Measurements from ENCODE around the gene ANKS1B.

Gene ANKS1B

GRCh38 chr12:99981639-99982190 lies 3.0 kb downstream of the ANKS1B start:
- TF ChIP-seq TCF12 (IDR thresholded peaks at IDR 0.05; ENCODE audit: low read depth) (no peak), CREB1 (IDR thresholded peaks at IDR 0.05; ENCODE audit: low read depth) (no peak), ZBTB7A (IDR thresholded peaks at IDR 0.05; ENCODE audit: low read depth) (no peak), EGR1 (IDR thresholded peaks at IDR 0.05) (no peak), YY1 (IDR thresholded peaks at IDR 0.05; ENCODE audit: low read depth) (no peak), MAX (IDR thresholded peaks at IDR 0.05) (no peak)
- TF ChIP-seq, protein P1, sequence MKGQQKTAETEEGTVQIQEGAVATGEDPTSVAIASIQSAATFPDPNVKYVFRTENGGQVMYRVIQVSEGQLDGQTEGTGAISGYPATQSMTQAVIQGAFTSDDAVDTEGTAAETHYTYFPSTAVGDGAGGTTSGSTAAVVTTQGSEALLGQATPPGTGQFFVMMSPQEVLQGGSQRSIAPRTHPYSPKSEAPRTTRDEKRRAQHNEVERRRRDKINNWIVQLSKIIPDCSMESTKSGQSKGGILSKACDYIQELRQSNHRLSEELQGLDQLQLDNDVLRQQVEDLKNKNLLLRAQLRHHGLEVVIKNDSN (IDR thresholded peaks at IDR 0.05) = no peak
- TF ChIP-seq, protein P2, sequence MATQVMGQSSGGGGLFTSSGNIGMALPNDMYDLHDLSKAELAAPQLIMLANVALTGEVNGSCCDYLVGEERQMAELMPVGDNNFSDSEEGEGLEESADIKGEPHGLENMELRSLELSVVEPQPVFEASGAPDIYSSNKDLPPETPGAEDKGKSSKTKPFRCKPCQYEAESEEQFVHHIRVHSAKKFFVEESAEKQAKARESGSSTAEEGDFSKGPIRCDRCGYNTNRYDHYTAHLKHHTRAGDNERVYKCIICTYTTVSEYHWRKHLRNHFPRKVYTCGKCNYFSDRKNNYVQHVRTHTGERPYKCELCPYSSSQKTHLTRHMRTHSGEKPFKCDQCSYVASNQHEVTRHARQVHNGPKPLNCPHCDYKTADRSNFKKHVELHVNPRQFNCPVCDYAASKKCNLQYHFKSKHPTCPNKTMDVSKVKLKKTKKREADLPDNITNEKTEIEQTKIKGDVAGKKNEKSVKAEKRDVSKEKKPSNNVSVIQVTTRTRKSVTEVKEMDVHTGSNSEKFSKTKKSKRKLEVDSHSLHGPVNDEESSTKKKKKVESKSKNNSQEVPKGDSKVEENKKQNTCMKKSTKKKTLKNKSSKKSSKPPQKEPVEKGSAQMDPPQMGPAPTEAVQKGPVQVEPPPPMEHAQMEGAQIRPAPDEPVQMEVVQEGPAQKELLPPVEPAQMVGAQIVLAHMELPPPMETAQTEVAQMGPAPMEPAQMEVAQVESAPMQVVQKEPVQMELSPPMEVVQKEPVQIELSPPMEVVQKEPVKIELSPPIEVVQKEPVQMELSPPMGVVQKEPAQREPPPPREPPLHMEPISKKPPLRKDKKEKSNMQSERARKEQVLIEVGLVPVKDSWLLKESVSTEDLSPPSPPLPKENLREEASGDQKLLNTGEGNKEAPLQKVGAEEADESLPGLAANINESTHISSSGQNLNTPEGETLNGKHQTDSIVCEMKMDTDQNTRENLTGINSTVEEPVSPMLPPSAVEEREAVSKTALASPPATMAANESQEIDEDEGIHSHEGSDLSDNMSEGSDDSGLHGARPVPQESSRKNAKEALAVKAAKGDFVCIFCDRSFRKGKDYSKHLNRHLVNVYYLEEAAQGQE (IDR thresholded peaks at IDR 0.05; ENCODE audit: low read depth) = no peak

DNA sequence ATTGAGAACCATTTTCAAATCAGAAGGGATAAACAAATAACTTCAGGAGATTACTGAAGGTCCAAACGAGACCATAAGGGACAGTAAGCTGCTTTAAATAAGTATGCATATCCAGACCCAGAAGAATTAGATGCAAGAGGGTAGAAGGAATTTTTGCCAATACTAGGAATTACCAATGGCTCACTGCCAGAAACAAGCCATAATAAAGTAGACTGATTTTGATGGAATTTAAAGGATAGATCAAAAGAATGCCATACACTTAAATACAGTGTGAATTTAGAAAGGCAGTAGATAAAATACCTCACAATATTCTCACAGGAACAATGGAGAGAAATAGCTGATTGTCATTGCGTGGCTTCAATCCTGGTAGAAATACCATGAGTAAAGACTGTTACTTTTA lies 5.3 kb downstream of the ANKS1B start:
- TF ChIP-seq, protein P2 (IDR thresholded peaks at IDR 0.05; ENCODE audit: low read depth) = no peak
- TF ChIP-seq YY1 (IDR thresholded peaks at IDR 0.05; ENCODE audit: low read depth) (no peak), RAD21 (IDR thresholded peaks at IDR 0.05; ENCODE audit: low read depth) (no peak), EGR1 (IDR thresholded peaks at IDR 0.05) (no peak), FOXM1 (IDR thresholded peaks at IDR 0.05; ENCODE audit: borderline replicate concordance, low read depth) (no peak), TEAD4 (IDR thresholded peaks at IDR 0.05) (no peak), ZBTB7A (IDR thresholded peaks at IDR 0.05; ENCODE audit: low read depth) (no peak), TCF12 (IDR thresholded peaks at IDR 0.05; ENCODE audit: low read depth) (no peak), MAX (IDR thresholded peaks at IDR 0.05) (no peak)
- TF ChIP-seq, protein P1 (IDR thresholded peaks at IDR 0.05) = no peak

DNA sequence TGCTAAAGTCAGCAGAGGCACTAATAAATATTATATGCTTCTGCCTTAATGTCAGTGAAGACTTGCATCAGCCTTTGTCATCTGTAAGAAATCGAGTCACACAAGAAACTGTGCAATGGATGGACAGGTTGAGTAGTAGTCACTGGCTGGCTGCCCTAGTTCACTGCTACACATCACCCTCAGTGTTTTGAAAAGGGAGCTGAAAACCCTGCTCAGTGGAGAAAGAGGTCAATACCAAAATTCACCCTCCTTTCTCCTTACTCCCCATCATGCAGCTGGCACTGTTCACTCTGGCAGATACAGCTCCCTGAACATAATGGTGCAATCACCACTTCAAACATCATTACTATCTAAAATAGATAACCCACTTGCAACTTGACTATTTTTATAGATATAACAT lies 6.6 kb downstream of the ANKS1B start:
- TF ChIP-seq RAD21 (IDR thresholded peaks at IDR 0.05; ENCODE audit: low read depth) = no peak
- TF ChIP-seq TEAD4 (IDR thresholded peaks at IDR 0.05) = no peak
- no peak for TF ChIP-seq EP300 (IDR thresholded peaks at IDR 0.05; ENCODE audit: borderline replicate concordance)
- no peak for TF ChIP-seq CREB1 (IDR thresholded peaks at IDR 0.05; ENCODE audit: low read depth)
- TF ChIP-seq YY1 (IDR thresholded peaks at IDR 0.05; ENCODE audit: low read depth) = no peak
- TF ChIP-seq TCF12 (IDR thresholded peaks at IDR 0.05; ENCODE audit: low read depth) = no peak
- no peak for TF ChIP-seq TAF1 (IDR thresholded peaks at IDR 0.05; ENCODE audit: low read depth)
- no peak for TF ChIP-seq CEBPB (IDR thresholded peaks at IDR 0.05)
- TF ChIP-seq NFIC (IDR thresholded peaks at IDR 0.05) = no peak
- TF ChIP-seq, protein P1 (IDR thresholded peaks at IDR 0.05) = no peak
- TF ChIP-seq ZBTB7A (IDR thresholded peaks at IDR 0.05; ENCODE audit: low read depth) = no peak
- TF ChIP-seq EGR1 (IDR thresholded peaks at IDR 0.05) = no peak
- TF ChIP-seq, protein P2 (IDR thresholded peaks at IDR 0.05; ENCODE audit: low read depth) = no peak
- no peak for TF ChIP-seq MAX (IDR thresholded peaks at IDR 0.05)
- TF ChIP-seq FOXM1 (IDR thresholded peaks at IDR 0.05; ENCODE audit: borderline replicate concordance, low read depth) = no peak

DNA sequence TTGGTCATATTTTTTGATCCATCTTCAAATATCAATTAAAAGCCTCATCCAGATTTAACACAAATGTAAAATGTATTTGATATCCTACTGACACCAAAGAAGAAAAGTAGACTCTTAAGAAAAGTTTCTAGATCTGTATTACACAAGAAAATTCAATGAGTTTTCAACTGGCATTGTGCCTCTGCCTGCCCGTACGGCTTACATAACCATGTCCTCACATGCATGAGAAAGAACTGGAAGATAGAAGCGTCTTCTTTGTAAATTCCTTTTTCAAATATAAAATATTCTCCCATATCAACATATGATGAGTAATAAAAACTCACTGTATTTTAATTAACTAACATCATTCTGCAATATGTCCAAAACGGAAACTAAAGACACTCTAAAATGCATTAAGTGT lies 7.2 kb downstream of the ANKS1B start:
- TF ChIP-seq TAF1 (IDR thresholded peaks at IDR 0.05; ENCODE audit: low read depth) (no peak), TCF12 (IDR thresholded peaks at IDR 0.05; ENCODE audit: low read depth) (no peak), ZBTB7A (IDR thresholded peaks at IDR 0.05; ENCODE audit: low read depth) (no peak), EGR1 (IDR thresholded peaks at IDR 0.05) (no peak), RAD21 (IDR thresholded peaks at IDR 0.05; ENCODE audit: low read depth) (no peak)
- TF ChIP-seq, protein P1 (IDR thresholded peaks at IDR 0.05) = no peak
